Smooth muscle cell (in vitro differentiated cells): ENCODE data around the gene SLC44A1. TPM values are rescaled to one million over a fixed set of nuclear protein-coding genes. Genes with fewer than 3 reads are reported as not detected.

ENCODE experiments used
- DNase-seq: peaks from one replicate; lab custom pipeline; 2025; ENCODE audit not compliant: unreplicated experiment; lab: John Stamatoyannopoulos, UW
- H2AFZ ChIP-seq: fragments of 200-600 bp; sonication (generic); 2 replicates; pipeline ENCODE4 v1.6.0; 2016; ENCODE audit warnings: antibody characterized with exemption, low read depth, mild to moderate bottlenecking
- H3F3A ChIP-seq: fragments of 200-600 bp; sonication (generic); 2 replicates; pipeline ENCODE4 v1.6.0; 2017; ENCODE audit warnings: antibody characterized with exemption, low read depth
- H3K27ac ChIP-seq: fragments of 200-600 bp; sonication (generic); 2 replicates; pipeline ENCODE4 v1.5.1; 2016; ENCODE audit warnings: low read depth, mild to moderate bottlenecking
- H3K27me3 ChIP-seq: fragments of 200-600 bp; sonication (generic); 2 replicates; pipeline ENCODE4 v1.6.1; 2016; ENCODE audit warnings: low read depth, mild to moderate bottlenecking
- H3K36me3 ChIP-seq: fragments of 200-600 bp; sonication (generic); 2 replicates; pipeline ENCODE4 v1.5.1; 2016; ENCODE audit warnings: low read depth
- H3K4me1 ChIP-seq: fragments of 200-600 bp; sonication (generic); 2 replicates; pipeline ENCODE4 v1.5.1; 2016; ENCODE audit warnings: low read depth
- H3K4me2 ChIP-seq: fragments of 200-600 bp; sonication (generic); 2 replicates; pipeline ENCODE4 v1.6.0; 2016; ENCODE audit warnings: mild to moderate bottlenecking
- H3K4me3 ChIP-seq: fragments of 200-600 bp; sonication (generic); 2 replicates; pipeline ENCODE4 v1.5.1; 2016; ENCODE audit warnings: mild to moderate bottlenecking
- H3K79me2 ChIP-seq: fragments of 200-600 bp; sonication (generic); 2 replicates; pipeline ENCODE4 v1.6.0; 2016; ENCODE audit warnings: low read depth, mild to moderate bottlenecking
- H3K9ac ChIP-seq: fragments of 200-600 bp; sonication (generic); 2 replicates; pipeline ENCODE4 v1.6.0; 2016; ENCODE audit warnings: low read depth
- H3K9me3 ChIP-seq: fragments of 200-600 bp; sonication (generic); replicated peaks from 2 replicates; pipeline ENCODE4 v1.5.1; 2016; ENCODE audit warnings: low read depth
- H4K20me1 ChIP-seq: fragments of 200-600 bp; sonication (generic); 2 replicates; pipeline ENCODE4 v1.6.0; 2016; ENCODE audit warnings: low read depth
- WGBS: methylation state at CpG from one replicate; pipeline ENCODE4 v1.1.7; 2016; ENCODE audit warnings: low lambda C conversion rate; 5-methylcytosine and 5-hydroxymethylcytosine counted together
- polyA plus RNA-seq: library from polyadenylated mRNA; unstranded; fragments of >200 nt; fragmentation: Nextera tagmentation; extraction: Ambion mirVana; gene quantifications from 2 replicates; pipeline ENCODE4 v1.2.1, GENCODE V29; 2016
- total RNA-seq: library from RNA; depleted of rRNA; stranded (reverse); fragments of >200 nt; gene quantifications from 2 replicates; pipeline ENCODE4 v1.2.3, GENCODE V29; 2014
- TF ChIP-seq, protein P1 (sequence below): fragments of 200-600 bp; sonication (generic); IDR thresholded peaks from 2 replicates; pipeline ENCODE4 v1.5.1; 2017; ENCODE audit warnings: borderline replicate concordance, mild to moderate bottlenecking, antibody characterized with exemption; ENCODE audit not compliant: insufficient read depth, poor library complexity, severe bottlenecking

SLC44A1 gene
- total and polyA plus RNA-seq, 2 experiments from 2014 or later, result 14.0 to 22.2 TPM

DNA sequence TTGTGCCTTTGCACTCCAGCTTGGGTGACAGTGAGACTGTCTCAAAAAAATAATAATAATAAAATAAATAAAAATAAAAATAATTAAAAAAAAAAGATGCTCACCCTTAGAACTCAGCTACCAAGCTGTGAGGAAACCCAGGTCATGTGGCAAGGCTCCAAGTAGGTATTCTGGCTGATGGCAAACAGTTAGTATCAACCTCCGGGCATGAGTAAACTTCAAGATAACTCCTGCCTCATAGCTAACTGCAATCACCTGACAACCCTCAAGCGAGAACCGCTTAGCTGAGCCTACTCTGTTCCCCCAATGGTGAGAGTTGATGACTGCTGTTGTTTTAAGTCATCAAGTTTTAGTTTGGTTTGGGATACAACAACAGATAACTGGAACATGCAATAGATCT is 6.1 kb upstream of the SLC44A1 start:
- Histone ChIP-seq H3K4me3 (no peak overlapping the region), H3K9me3 (no peaks in the 10 kb centered on the region), H2AFZ (no peak overlapping the region), H3K27ac (no peak overlapping the region), H3K4me1 (peaks cover 22% of the 10 kb centered on the region), H3K79me2 (no peaks in the 10 kb centered on the region), H3F3A (peaks cover 8% of the 10 kb centered on the region), H3K36me3 (no peaks in the 10 kb centered on the region), H3K4me2 (no peak overlapping the region), H3K27me3 (no peaks in the 10 kb centered on the region), H4K20me1 (no peaks in the 10 kb centered on the region), H3K9ac (no peak overlapping the region)
- TF ChIP-seq, protein P1, sequence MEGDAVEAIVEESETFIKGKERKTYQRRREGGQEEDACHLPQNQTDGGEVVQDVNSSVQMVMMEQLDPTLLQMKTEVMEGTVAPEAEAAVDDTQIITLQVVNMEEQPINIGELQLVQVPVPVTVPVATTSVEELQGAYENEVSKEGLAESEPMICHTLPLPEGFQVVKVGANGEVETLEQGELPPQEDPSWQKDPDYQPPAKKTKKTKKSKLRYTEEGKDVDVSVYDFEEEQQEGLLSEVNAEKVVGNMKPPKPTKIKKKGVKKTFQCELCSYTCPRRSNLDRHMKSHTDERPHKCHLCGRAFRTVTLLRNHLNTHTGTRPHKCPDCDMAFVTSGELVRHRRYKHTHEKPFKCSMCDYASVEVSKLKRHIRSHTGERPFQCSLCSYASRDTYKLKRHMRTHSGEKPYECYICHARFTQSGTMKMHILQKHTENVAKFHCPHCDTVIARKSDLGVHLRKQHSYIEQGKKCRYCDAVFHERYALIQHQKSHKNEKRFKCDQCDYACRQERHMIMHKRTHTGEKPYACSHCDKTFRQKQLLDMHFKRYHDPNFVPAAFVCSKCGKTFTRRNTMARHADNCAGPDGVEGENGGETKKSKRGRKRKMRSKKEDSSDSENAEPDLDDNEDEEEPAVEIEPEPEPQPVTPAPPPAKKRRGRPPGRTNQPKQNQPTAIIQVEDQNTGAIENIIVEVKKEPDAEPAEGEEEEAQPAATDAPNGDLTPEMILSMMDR, result no peak
- no peak for DNase-seq
- WGBS, result 91% methylated on average over 3 of the region's 3 CpGs

DNA sequence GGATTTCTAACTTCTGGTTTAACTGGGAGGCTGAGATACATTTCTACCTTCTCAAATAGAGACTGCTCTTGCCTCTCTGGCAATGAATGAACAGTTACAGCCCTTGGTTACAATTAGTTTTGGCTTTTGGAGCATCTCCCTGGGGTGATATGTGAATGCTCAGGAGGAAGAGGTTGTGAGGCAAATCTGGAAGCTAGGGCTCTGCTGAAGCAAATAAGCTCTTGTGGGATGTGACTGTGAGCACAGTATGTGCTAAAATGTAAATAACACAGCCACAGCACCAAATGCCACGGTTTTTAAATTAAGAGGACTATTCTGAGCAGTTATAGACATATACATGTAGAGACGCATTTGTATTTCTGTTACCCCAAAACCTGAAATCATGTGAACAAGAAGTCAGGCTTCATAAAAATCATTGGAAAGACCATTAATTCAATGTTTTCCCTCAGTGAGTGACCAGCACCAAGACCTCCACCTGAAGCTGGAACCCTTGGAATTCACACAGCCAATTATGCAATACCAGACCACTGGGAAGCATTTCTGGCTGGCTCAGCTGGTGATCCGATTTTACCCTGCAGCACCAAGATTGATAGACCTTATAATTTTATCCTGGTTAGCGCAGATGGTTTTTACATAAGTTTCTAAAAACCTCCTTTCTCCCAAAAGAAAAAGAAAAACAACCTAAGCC is 3.0 kb upstream of the SLC44A1 start:
- H4K20me1 ChIP-seq, result peaks cover 5% of the 10 kb centered on the region
- no peak for DNase-seq
- peak overlapping the region; percentile 68 for H2AFZ ChIP-seq
- WGBS, result 58% methylated on average over 4 of the region's 4 CpGs
- no peak overlapping the region for H3K9ac ChIP-seq
- no peaks in the 10 kb centered on the region for H3K36me3 ChIP-seq
- peaks cover 16% of the 10 kb centered on the region for H3F3A ChIP-seq
- H3K79me2 ChIP-seq, result peaks cover 4% of the 10 kb centered on the region
- H3K27me3 ChIP-seq, result no peaks in the 10 kb centered on the region
- H3K4me3 ChIP-seq, result no peak overlapping the region
- H3K27ac ChIP-seq, result no peak overlapping the region
- TF ChIP-seq, protein P1, result no peak
- H3K4me2 ChIP-seq, result no peak overlapping the region
- peaks cover 31% of the 10 kb centered on the region for H3K4me1 ChIP-seq
- H3K9me3 ChIP-seq, result no peaks in the 10 kb centered on the region

DNA sequence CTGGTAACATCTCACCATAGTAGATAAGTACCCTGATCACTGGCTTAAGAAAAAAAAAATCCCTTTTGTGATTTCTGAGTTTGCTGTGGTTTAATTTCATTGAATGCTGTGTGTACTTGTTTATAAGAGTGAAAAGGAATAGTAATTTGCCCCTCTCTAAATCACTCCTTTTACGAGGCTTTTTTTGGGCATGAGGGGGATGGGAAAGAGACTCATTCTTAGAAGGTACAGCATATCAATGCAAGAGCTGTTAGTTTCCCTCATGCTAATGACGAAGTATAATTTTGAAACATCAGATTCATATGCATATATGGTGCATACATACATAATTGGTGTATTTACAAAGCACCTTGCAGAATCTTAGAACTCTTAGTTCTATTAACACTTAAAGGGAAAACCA is 2.4 kb upstream of the SLC44A1 start:
- Histone ChIP-seq H3K36me3 (no peaks in the 10 kb centered on the region), H3K9me3 (no peaks in the 10 kb centered on the region), H3K79me2 (peaks cover 9% of the 10 kb centered on the region), H4K20me1 (peaks cover 9% of the 10 kb centered on the region), H3K4me1 (peaks cover 36% of the 10 kb centered on the region), H3K27ac (no peak overlapping the region), H3F3A (peaks cover 16% of the 10 kb centered on the region), H3K4me3 (peak overlapping the region; percentile 78), H3K9ac (no peak overlapping the region), H3K27me3 (no peaks in the 10 kb centered on the region), H3K4me2 (peak overlapping the region; percentile 80), H2AFZ (peak overlapping the region; percentile 90)
- no peak for DNase-seq
- TF ChIP-seq, protein P1, result no peak
- WGBS, result 22% methylated on average over 2 of the region's 2 CpGs

DNA sequence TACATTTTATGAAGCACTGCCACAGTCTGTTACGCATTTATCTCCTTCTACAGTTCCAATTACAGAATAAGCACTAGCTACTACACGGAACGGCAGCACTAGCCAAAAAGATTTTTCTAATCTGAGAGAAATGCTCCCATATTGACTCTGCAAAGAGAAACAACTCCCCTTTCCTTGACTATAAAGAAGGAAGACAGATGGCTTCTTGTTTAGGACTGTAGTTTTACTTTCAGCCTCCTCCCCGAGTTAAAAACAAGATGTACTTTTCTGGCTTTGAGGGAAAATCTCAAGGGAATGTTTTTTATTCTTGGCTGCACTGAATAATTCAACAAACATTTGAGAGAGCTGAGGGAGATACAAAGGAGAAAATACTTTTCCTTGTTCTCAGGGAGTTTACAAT is 1.9 kb upstream of the SLC44A1 start:
- WGBS, result 21% methylated on average over 4 of the region's 4 CpGs
- DNase-seq, result no peak
- H3F3A ChIP-seq, result peaks cover 16% of the 10 kb centered on the region
- peak overlapping the region; percentile 90 for H2AFZ ChIP-seq
- peak overlapping the region; percentile 2 for H3K9ac ChIP-seq
- TF ChIP-seq, protein P1, result no peak
- no peaks in the 10 kb centered on the region for H3K9me3 ChIP-seq
- H4K20me1 ChIP-seq, result peaks cover 14% of the 10 kb centered on the region
- H3K4me2 ChIP-seq, result peak overlapping the region; percentile 80
- peaks cover 41% of the 10 kb centered on the region for H3K4me1 ChIP-seq
- peak overlapping the region; percentile 78 for H3K4me3 ChIP-seq
- no peaks in the 10 kb centered on the region for H3K36me3 ChIP-seq
- peak overlapping the region; percentile 67 for H3K27ac ChIP-seq
- no peaks in the 10 kb centered on the region for H3K27me3 ChIP-seq
- H3K79me2 ChIP-seq, result peaks cover 14% of the 10 kb centered on the region
